ENCODE results near the gene ZNF526.

DNA sequence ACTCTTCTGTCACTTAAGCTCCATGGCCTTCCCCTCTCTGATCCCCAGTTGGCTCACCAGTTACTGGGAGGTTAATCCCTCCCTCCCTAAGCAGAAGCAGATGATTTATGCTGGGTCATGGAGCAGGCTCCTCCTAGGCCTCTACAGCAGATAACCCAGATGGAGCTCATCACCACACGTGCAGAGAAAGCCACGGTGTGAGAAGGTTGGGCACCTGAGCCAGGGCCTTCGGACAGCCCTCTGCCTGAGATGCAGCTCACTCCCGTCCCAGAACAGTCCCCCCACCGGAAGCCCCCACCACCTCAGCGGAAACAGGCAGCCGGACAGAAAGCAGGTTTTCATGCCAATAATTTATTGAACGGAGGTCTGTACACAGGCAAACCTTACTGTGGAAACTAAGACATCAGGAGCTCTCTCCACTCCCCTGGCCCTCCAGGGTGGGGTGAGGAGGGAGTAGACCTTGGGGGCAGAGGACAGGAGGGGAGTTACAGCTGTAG, 9.8 kb downstream of the ZNF526 start:
- TF ChIP-seq, protein P1, sequence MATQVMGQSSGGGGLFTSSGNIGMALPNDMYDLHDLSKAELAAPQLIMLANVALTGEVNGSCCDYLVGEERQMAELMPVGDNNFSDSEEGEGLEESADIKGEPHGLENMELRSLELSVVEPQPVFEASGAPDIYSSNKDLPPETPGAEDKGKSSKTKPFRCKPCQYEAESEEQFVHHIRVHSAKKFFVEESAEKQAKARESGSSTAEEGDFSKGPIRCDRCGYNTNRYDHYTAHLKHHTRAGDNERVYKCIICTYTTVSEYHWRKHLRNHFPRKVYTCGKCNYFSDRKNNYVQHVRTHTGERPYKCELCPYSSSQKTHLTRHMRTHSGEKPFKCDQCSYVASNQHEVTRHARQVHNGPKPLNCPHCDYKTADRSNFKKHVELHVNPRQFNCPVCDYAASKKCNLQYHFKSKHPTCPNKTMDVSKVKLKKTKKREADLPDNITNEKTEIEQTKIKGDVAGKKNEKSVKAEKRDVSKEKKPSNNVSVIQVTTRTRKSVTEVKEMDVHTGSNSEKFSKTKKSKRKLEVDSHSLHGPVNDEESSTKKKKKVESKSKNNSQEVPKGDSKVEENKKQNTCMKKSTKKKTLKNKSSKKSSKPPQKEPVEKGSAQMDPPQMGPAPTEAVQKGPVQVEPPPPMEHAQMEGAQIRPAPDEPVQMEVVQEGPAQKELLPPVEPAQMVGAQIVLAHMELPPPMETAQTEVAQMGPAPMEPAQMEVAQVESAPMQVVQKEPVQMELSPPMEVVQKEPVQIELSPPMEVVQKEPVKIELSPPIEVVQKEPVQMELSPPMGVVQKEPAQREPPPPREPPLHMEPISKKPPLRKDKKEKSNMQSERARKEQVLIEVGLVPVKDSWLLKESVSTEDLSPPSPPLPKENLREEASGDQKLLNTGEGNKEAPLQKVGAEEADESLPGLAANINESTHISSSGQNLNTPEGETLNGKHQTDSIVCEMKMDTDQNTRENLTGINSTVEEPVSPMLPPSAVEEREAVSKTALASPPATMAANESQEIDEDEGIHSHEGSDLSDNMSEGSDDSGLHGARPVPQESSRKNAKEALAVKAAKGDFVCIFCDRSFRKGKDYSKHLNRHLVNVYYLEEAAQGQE (IDR thresholded peaks at IDR 0.05; ENCODE audit: insufficient read depth in 1 of 2, low read depth in 2 of 2, low read length in 2 of 2): no peak
- TF ChIP-seq POLR2AphosphoS5 (IDR thresholded peaks at IDR 0.05; ENCODE audit: low read depth, low read length) (no peak; the same call in 1 of the 2 replicates), TAF1 (IDR thresholded peaks at IDR 0.05; ENCODE audit: borderline replicate concordance, insufficient read depth, low read length) (no peak)

Measured in PFSK-1 (cell line).